GM18867 (cell line): ENCODE results near the gene FAM180A.
"Not testable (repeated sequence)": the region's sequence is repeated elsewhere in the genome, so short reads cannot be mapped to it uniquely, and the experiment has no call there.

Source experiments
- ATAC-seq: cut with Tn5 transposase; IDR thresholded peaks from one replicate; pipeline ENCODE4 v1.9.1; 2021; ENCODE audit warnings: mild to moderate bottlenecking, moderate library complexity; ENCODE audit not compliant: unreplicated experiment

The FAM180A gene

DNA sequence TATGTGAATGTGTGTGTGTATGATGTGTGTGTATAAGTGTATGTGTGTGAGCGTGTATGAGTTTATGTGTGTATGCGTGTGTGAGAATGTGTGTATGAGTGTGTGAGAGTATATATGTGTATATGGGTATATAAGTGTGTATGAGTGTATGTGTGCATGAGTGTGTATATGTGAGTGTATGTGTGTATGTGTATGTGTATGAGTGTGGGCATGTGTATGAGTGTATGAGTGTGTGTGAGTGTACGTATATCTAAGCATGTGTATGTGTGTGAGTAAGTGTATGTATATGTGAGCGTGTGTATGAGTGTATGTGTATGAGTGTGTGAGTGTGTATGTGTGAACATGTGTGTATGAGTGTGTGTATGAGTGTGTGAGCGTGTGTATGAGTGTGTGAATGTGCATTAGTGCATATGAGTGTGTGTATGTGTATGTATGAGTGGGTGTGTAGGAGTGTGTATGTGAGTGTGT lies 33.5 kb downstream of the FAM180A start:
- ATAC-seq, result no peak

DNA sequence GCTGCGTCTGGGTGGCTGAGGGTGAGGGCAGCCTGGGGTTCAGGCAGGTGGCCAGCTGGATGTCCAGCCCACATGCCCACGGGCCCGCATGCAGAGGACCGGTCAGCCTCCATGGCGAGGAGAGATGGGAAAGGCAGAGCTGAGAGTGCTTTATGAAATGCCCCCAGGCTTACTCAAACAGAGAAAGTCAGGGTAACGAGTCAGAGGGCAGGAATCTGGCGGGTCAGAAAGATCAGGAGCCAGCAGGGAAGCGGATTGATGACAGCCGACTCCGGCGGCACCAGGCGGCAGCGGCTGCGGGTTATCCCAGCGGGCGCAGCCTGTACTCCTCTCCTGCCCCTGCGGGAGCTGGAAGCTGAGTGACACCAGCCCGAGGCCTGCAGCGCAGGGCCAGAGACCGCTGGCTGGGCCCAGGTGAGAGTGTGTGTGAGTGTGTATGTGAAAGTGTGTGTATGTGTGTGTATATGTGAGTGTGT lies 34.0 kb downstream of the FAM180A start:
- ATAC-seq, result no peak

DNA sequence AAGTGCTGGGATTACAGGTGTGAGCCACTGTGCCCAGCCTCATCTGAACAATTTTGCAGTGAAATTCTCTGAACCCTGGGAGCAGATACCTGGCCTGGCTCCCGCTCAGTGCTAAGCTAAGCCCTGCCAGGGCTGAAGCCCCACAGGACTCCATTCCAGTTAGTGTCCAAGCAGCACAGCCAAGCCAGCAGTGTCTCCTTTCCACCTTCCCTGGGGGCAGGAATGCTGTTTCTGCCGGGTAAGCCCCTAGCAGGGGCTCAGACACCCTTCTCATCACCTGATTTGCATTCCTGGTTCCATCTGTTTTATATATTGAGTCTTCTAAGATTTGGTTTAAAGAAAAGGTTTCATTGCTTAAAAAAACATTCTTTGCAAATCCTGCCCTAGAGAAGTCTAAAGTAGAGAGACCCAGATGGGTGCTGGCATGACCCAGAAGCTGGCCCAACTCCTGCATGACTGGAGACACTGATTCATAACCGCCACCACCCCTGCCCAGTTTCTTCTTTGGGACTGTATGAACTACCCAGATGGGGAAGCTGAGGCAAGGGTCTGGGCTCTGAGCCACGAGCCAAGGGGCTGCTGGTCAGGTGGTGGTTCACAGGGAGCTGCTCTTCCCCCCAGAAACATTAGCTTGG lies 34.7 kb downstream of the FAM180A start:
- no peak for ATAC-seq

DNA sequence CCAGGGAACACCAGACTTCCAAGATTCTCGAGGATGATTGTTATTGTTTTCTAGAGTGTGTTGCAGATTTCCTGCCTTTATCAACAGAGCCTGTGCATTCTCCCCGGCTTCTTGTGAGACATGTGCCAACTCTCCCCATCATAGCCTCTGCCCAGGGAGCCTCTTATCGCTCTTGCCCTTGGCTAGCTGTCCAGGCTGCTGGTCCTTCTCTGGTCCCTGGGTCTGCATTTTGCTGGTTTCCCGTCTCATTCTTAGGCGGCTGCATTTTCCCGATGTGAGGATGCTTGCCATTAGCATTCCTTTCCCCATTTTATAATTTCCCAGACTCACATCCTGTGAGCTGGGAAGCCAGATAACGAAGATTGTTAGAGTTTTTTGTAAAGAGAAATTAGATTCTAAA lies 35.8 kb downstream of the FAM180A start:
- ATAC-seq, result no peak

DNA sequence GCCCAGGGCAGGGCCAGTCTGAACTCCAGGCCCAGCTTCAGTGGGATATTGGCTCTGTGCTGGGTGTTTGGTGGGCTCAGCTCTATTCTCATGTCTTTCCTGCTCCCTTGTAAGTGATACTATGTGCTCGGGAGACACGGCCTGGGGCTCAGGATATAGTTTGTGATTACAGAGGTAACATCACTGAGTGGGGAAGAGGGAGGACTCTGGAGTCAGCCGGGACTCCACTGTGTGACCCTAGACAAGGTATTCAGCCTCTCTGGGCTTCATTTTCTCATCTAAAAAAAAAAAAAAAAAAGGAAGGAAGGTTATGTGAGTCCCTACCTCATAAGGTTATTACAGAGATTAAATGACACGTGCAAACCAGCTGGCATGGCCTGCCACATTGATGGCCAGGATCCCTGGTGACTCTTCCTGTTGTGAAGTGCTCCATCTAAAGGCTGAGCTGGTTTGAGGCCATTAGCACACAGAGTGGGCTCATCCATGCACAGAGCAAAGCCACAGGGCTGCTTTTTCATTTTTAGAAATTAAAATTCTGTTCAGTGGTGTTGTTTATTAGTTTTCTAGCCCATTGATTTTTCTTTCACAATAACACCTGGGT lies 36.3 kb downstream of the FAM180A start:
- no peak for ATAC-seq

DNA sequence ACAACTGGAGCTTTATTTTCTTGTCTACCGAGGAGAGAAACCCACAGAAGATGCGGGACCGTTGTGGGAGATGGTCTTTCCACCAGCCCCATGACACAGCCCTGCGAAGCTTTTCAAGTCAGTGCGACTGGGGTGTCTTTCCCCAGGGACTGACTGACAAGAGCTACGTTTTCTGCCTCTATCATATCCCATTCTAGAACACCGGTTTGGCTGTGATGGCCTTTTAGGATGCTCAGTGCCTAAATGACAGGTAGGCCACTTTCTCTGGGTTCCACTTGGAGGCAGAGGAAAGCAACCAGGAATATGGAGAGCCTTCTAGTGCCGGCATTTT lies 37.5 kb downstream of the FAM180A start:
- ATAC-seq, result no peak

DNA sequence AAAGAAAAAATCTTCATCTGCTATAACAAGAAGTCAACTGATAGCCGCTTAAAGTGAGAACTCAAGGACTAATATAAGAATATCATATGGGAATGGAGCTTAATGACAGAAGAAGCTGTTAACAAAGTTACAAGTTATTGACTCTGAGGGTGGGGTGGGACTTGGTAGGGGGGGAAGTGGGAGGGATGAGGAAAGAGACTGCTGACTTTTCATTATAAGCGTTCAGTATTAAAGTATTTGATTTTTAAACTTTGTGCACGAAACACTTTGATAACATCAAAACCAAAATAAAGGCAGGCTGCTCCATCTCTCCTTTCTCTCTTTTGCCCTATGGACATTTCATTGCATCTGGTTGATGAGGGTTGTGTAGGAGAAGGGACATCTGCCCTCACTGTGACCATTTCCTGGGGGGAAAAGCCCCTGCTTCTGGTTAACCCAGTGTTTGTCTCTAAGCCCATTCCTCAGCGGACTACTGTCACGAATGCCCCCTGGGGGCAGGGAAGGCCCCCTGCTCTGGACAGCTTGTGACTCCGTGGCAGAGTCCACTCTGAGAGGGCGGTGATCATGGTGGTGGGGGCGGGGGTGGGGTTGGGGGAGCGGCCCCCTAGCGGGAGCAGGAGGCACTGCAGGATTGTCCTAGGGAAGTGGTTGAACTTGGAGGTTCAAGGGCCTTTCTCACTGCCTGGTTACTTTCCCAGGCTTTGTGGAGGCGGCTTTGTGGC lies 38.0 kb downstream of the FAM180A start:
- ATAC-seq, result no peak

DNA sequence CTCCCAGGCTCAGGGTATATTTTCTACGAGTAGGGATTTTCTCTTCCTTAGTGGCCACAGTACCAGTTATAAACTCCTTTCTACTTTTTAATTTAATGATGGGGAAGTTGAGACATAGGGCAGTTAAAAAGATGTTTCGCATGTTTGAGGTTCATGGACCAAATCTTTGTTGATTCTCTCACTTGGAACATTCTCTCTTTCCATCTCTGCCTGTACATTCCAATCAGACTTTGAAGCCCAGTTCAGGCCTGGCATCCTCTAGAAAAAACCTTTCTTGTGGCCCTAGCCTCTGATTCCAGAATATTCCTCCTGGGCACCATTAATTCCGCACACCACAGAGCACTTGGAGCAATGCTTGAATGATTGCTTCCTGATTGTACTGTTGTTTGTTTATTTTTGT lies 39.1 kb downstream of the FAM180A start:
- ATAC-seq, result no peak

DNA sequence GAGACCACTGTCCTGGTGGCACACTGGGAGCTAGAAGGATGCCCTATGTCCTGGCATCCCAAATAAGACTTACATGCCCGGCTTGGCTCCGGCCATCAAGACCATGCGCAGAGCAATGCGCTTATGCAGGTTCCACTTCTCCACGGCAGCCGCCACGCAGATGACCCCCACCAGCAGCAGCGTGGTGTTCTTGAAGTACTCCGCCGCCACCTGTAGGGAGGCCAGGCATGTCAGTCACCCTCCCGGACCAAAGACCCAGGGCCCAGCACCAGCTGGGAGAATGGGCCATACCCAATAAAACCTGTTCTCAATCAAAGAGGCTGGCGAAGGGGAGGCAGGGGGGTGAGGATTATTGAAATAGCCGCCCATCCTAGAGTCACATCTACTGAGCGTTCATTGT lies 40.6 kb downstream of the FAM180A start:
- ATAC-seq, result no peak

DNA sequence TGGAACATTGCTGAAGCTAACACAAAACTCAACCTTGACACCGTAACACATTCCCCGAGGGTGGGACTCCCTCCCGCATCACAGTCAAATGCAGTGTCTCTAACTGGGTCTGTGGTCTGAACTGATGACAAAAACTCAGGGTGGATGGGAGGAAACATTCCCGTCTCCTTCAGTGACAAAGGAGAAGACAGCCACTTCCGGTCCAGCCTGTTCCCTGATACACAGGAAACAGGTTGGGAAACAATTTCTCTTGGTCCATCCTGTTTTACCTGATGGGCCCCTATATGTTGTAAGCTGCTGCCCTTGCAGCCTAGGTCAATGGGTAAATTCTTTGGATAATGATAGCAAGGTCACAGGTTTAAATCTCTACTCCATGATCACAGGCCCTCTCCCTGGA lies 41.0 kb downstream of the FAM180A start:
- ATAC-seq, result no peak

DNA sequence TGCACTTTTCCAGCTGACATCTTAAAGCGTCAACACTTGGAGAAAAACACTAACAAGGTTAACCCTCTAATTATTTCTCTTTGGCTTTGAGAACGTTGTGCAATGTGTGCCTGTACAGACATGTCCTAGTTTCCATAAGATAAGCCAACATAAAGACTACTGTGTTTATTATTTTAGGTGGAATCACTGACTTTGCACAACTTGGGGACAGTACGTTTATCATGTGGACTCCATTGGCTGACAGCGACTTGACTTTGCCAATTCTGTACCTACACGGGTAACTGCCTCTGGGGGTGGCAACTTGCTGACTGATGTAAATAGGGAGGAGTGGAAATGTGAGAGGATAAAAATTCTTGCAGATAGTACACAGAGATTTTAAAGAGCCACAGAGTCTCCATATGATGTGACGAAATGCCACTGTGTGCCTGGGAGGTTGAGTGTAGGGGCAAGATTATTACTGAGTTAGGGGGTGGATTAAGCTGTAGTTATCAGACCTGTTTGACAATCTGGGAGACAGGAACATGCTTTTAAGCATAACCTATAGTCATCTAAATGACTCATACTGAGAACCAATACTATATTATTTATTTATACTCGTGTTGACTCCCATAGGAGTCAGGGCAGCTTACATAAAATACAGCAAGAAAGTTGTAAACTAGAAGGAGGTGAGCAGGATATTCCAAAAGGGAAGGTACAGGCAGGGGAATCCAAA lies 41.6 kb downstream of the FAM180A start:
- no peak for ATAC-seq

DNA sequence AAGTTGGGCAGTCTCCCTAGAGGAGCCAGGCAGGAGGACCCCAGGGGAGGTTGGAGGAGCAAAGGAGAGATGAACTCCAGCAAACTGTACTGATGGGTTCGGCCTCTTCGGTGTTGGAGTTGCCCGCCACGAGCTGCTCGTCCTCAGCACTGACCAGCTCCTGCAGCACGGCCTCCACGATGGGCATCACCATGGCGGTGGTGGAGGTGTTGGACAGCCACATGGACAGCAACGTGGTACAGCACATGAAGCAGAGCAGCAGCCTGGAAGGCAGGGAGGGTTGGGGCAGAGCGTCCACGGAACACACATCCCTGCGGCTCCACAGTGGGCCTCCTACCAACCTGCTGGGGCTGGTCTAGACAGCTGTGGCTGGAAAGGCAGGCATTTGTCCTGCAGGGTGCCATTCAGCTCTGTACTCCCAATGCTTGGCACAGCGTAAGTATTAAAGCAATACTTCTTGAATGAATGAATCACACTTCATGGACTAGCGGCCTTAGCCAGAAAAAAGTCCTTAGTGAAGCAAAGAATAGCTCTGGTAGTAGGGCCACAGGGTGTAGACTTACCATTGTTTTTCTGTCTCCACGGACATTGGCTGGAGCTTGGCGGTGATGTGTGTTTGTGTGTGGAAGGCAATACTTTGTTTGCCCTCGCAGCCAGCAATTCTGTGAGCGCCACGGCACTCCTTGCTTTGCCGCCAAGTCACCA lies 42.4 kb downstream of the FAM180A start:
- ATAC-seq, result no peak

DNA sequence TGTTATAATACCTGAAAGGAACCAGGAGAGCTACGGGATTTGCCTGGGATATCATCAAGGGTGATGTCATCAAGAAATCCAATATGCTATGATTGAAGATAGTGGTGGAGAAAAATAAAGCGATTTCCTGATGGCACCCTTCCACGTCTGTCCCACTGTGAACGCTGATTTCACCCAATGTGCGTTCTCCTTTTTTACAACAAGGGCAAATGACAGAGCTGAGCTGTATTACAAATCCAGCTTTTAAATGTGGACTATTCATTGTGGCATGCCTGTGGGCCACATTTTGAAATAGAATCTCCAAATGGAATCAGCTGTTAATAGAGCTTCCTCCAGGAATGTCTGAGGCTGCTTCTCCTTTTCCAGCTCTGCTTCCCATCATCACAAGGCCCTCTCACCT lies 43.9 kb downstream of the FAM180A start:
- no peak for ATAC-seq

DNA sequence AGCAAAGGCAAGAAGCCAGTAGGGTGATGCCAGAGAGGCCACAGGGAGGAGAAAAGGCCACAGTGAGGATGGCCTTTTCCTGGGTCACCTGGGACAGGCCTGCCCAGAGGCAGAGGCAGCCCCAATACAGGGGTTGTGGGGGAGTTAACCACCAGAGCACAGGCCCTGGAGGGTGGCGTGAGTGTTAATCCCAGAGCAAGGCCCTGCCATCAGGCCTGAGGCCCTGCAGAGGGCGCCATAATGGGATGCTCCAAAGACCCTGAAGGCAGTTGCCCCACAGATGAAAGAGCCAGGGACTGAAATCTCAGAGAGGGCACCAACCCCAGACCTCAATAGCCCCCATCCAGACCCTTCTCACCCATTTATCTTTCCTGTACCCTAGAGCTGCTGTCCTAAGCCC lies 44.5 kb downstream of the FAM180A start:
- ATAC-seq, result no peak

DNA sequence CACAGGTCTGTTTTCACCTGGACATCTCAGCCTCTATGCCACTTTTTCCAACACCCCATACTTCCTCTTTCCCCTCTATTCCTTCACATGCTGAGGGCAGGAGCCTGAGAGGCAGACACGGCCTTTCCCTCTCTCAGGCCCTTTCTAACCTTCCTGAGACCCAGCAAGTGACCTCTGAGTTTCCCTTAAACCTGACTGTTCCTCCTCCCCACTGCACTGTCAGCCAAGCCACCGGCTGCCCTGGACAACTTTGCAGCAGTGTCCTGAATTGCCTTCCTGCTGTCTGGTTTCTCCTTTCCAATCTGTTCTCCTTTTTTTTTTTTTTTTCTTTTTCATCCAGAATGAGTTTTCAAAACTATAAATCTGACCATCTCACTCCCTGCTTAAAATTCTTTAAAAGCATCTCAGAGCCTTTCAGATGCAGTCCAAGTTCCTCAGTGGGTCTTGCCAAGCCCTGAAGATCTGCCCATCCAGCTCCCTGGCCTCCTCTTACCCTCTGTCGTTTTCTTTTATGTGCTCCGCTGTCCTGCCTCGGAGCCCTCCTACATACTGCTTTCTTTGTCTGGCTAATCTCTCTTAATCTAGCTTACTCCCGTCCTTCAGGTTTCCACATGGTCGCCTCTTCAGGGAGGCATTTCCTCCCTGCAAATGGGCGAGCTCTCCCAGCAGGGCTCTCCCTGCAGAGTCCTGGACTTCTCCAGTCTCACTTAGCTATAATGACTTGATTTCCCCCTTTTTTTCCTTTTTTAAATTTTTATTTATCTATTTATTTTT lies 51.1 kb downstream of the FAM180A start:
- no peak for ATAC-seq

DNA sequence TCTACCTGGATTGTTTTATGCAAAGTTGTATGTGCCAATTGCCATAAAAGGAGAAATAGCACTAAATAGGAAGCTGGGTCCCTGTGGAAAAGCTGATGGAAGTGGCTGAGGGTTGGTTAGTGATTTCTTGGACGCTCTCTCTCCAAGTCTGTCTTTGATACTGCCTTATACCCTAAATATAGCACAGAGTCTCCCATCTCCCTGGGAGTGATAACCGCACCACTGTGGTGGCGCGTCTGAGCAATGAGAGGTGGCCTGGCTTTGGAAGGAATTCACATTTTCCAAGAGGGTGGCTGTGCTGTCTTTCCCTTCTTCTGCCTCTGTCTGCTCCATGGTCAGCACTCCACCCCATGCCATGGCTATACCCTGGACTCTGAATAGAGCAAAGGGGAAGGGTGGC lies 55.1 kb downstream of the FAM180A start:
- no peak for ATAC-seq

DNA sequence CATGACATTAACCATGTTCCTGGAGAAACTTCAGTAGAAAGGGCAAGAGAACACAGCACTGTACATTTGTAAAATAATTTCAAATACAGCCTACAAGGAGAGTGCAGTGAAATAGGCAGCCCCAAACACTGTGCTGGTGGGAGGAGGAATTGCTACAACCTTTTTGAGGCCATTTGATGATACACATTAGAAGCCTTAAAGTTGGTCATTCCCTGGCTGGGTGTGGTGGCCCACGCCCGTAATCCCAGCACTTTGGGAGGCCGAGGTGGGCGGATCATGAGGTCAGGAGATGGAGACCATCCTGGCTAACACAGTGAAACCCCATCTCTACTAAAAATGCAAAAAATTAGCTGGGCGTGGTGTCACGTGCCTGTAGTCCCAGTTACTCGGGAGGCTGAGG lies 56.0 kb downstream of the FAM180A start:
- ATAC-seq, result not testable (repeated sequence)

DNA sequence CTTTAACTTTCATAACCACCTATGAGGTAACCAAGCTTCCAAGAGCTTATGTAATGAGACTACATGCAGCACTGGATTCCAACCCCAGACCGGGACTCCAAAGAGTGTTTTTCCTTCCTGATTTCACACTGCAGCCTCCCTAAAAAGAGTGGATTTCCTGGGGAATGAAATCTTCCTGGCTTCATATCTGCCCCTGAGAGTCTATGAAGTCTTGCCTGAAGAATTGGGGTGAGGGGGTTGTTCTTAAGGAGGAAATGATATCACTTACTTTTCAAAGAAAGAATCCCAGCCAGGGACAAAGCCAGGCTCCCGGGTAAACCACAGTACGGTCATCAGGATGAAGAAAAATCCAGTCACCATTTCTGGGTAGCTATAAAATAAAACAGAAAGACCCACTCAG lies 56.6 kb downstream of the FAM180A start:
- ATAC-seq, result no peak

DNA sequence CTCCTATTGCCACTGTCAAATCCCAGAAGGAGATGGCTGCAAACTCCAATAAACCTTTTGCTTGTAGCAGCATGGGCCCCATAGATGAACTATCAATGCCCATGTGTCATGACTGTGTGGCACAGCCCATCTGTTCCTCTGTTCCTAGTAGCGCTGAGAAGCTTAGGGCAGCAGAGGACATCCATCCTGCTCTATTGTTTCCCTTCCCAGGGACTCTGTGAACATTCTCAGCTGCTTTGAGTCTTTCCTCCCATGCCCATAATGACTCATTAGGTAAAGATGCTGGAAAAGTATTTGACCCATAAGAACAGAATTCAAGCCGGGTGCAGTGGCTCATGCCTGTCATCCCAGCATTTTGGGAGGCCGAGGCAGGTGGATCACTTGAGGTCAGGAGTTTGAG lies 58.0 kb downstream of the FAM180A start:
- ATAC-seq, result no peak

DNA sequence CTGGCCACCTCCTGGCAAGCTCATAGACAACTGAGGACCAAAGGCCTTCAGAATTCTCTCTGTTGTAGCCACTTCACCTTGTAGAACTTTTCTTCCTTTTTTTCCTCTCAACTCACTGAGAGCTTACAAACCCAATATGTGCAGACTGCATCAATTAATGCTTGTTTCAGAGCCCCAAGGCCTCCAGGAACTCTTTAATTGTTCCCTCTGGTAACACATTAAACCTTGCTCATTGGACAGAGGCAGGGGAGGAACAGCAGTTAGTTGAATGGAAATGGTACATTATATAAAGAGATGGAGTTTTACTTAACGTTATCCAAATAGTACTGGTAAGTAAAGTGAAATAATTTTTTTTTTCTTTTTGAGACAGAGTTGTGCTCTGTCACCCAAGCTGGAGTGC lies 61.1 kb downstream of the FAM180A start:
- no peak for ATAC-seq
